CD4-positive, alpha-beta T cell treated with Interleukin-15 for 1 hour (primary cell): ENCODE data around the gene RETREG2.
A peak's percentile ranks its signal among the peaks of the same experiment; 100 is the strongest.

Source experiments
- DNase-seq: peaks from one replicate; pipeline ENCODE4 v3.0.0-alpha.2; 2020

The RETREG2 gene

GRCh38 chr2:219216535-219216915, 38.5 kb downstream of the RETREG2 start:
- DNase-seq = peak; percentile 7

- DNase-seq = no peak
Measured at GRCh38 chr2:219218217-219218731, 40.2 kb downstream of the RETREG2 start.

GRCh38 chr2:219218732-219219701, 40.9 kb downstream of the RETREG2 start, which contains the start of gene ABCB6:
Gene ABCB6 (minus strand): TSS chr2:219218958. CDS start chr2:219218673, 285 bp downstream.
- DNase-seq = peak; percentile 88

DNA sequence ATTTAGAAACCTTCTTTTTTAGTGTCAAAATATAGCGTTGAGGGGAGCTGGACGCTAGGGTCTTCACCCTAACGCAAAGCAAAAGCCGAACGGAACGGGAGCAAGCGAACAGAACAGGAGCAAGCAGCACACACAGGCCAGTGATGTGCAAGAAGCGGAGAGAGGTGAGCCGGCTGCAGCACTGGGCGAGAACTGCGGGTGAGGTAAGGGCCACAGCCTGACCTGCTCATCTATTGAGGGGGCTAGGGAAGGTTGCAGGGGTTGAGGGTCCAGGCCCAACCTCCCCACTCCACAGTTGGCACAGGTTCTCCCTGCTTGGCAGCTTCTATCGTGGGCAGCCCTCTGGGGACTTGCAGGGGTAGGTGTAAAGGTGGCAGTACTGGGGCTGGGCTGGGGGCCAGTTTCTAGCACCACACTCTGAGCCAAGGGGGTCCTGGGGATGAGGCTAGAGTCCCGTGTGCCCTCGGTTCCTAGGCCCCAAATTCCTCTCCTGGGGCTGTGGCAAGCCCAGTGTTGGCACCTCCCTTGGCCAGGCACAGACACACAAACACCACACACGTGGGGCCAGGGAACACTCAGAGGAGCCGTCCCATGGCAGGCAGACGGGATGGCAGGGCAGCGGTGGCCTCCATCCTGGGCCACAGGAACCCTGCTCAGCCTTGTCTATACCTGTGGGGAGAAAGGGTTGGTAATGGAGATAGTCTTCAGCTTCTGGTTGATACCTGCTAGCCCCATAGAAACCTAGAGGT, 41.9 kb downstream of the RETREG2 start:
- no peak for DNase-seq

DNA sequence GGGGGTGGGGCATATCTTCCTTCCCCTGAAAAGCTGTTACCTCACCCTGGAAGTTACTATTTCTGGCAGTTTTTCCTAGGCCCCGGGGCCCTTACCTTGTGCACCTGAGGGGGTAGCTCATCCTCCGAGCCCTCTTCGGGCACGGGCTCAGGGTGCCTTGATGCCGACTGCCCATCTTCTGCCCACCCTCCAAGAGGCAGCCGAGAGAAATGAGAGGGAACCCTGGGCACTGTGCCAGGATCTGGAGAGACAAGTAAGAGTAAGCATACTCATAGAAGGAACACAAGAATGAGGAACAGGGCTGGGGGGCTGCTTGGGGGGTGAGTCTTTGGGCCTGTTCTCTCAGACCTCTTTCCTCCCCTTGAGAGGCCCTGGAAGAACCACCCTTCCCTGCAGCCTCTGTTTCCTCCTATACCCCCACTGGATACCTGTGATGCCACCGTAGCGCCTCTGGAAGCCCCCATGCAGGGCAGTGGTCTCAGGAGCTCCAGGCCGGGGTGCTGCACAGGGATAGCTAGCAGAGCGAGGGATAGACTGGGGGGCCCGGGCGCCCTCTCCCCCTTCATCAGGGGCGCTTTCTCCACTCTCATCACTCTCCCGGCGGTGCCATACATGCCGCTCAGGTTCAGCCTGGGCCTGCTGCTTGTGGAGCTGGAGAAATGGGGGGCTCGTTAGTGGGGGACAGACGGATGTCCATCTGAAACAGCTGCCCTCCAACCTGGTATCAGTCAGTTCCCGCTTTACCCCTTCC, 42.8 kb downstream of the RETREG2 start:
- no peak for DNase-seq

- no peak for DNase-seq
Measured at GRCh38 chr2:219221957-219222518, 44.0 kb downstream of the RETREG2 start.

DNA sequence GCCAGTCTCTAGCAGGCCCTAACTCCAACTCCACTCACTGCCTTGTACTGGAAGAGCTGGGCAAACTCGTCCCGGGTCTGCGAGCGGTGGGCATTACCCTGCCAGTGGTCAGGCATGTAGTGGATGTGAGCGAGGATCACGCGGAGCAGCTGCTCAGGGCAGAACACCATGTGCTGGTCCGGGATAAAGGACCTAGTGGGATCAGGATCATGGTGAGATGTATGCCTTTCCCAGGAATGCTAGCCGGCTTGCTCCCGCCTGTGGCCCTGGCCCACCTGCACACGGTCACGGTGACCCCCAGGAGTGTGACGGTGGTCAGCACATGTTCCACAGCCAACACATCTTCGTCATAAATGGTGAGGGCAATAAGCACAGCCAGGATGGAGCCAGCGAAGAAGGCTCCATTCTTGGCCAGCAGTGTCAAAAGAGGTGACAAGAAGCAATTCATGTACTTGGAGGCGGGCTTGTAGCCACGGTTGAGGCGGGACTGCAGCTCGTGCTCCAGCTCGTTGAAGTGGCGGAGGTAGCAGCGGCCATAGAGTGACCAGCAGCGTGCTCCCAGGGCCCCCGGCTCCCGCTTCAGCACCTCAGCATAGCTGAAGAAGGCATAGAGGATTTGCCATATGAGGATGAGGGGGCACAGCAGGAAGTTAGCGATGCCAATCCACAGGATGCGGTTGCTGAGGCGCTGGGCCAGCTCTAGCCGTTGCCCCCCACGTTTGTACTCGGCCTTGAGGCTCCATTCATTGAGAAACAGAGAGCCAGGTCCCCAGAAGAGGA, 45.9 kb downstream of the RETREG2 start:
- DNase-seq = no peak

GRCh38 chr2:219225350-219225749, 47.3 kb downstream of the RETREG2 start:
- peak; percentile 35 for DNase-seq

DNA sequence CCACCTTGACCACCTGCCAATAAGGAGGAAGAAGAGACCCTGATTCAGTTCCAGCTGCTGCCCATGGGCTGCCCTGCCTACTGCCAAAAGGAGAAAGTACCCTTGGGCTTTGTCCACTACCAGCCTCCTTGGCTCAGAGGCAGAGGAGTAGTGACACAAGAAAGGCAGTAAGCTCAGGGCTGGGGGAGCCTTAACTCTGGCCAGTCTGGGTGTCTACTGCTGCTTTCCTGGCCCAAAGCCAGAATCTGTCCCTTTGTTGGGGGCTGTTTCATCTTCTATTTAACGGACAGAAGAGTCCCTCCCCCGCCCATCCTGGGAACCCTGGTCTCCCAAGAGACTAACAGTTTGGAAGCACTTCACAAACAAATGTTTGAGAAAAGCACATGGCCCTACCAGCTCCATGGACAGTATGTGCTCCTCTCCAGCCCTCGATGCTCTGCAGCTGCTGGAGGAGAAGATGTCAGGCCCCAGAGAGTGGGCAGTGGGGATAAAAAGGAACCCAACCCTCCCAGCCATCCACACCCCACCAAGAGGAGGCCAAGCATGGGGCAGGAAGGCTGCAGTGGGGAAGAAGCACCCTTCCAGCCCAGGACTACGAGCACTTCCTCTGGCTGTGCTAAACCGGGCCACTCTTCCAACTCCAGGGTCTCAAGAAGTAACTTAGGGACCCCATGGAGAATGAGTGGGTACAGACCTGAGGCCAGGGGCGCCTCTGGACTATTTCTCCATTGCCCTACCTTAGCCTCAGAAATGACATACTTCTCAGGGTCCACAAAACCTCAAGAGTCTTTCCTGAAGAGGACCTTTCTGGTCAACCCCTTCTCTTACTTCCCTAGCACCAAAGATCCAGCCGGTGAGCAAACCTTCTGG, 50.2 kb downstream of the RETREG2 start:
- no peak for DNase-seq

GRCh38 chr2:219228911-219229304, 50.8 kb downstream of the RETREG2 start:
- DNase-seq = no peak

- peak; percentile 99 for DNase-seq
Measured at GRCh38 chr2:219229305-219230058, 51.4 kb downstream of the RETREG2 start, which contains the start of the genes ANKZF1 and ATG9A. Gene ANKZF1 (plus strand): TSS chr2:219229806. CDS start chr2:219230258, 452 bp downstream. Gene ATG9A (minus strand): TSS chr2:219229636. CDS start chr2:219228024, 1,612 bp downstream.

GRCh38 chr2:219230059-219230540, 52.0 kb downstream of the RETREG2 start:
- no peak for DNase-seq

- no peak for DNase-seq
Measured at GRCh38 chr2:219234331-219234730, 56.3 kb downstream of the RETREG2 start.
